Adrenal gland (tissue), 5 donors: ENCODE results near the gene PRADC1.

Experiments
- POLR2A ChIP-seq, 2 donors: fragments of 450-650 bp; IDR thresholded peaks; one replicate each; pipeline ENCODE4 v1.6.1; 2017; ENCODE audit warnings: antibody characterized with exemption in 2 of 2, mild to moderate bottlenecking in 2 of 2, moderate library complexity in 1 of 2
- TF ChIP-seq, protein P1 (sequence below), 6 experiments: fragments of 450-650 bp in 4 of 6; fragments of 200-600 bp in 2 of 6; sonication (generic) in 1 of 6; IDR thresholded peaks; 1 replicate in 5 of 6; 2 replicates in 1 of 6; pipeline versions ENCODE4 v1.5.1 to v1.8.0; 2016 to 2021; ENCODE audit warnings: antibody characterized with exemption in 6 of 6, mild to moderate bottlenecking in 2 of 6, moderate library complexity in 1 of 6
- donor health status: DM: no; HTN: no; CAD: no.

GRCh38 chr2:73253400-73253799 lies 20.4 kb upstream of the PRADC1 start:
- TF ChIP-seq, protein P1, sequence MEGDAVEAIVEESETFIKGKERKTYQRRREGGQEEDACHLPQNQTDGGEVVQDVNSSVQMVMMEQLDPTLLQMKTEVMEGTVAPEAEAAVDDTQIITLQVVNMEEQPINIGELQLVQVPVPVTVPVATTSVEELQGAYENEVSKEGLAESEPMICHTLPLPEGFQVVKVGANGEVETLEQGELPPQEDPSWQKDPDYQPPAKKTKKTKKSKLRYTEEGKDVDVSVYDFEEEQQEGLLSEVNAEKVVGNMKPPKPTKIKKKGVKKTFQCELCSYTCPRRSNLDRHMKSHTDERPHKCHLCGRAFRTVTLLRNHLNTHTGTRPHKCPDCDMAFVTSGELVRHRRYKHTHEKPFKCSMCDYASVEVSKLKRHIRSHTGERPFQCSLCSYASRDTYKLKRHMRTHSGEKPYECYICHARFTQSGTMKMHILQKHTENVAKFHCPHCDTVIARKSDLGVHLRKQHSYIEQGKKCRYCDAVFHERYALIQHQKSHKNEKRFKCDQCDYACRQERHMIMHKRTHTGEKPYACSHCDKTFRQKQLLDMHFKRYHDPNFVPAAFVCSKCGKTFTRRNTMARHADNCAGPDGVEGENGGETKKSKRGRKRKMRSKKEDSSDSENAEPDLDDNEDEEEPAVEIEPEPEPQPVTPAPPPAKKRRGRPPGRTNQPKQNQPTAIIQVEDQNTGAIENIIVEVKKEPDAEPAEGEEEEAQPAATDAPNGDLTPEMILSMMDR (IDR thresholded peaks at IDR 0.05): no peak
- TF ChIP-seq POLR2A (IDR thresholded peaks at IDR 0.05): no peak
